DOHH2 (cell line): ENCODE measurements around the gene HHAT.

ENCODE experiments used
- H3F3A ChIP-seq: fragments of 200-600 bp; sonication (generic), shearing (Covaris generic); 2 replicates; pipeline ENCODE4 v1.6.0; 2016; ENCODE audit warnings: antibody characterized with exemption, mild to moderate bottlenecking; ENCODE audit not compliant: control insufficient read depth, insufficient read depth
- H3K27ac ChIP-seq: fragments of 200-600 bp; sonication (generic); 2 replicates; pipeline ENCODE4 v1.5.1; 2014; ENCODE audit warnings: low read depth, mild to moderate bottlenecking, low read length, moderate library complexity
- H3K27me3 ChIP-seq: fragments of 200-600 bp; sonication (generic); 2 replicates; pipeline ENCODE4 v1.6.1; 2014; ENCODE audit warnings: mild to moderate bottlenecking, low read length, mixed read lengths; ENCODE audit not compliant: control insufficient read depth
- H3K36me3 ChIP-seq: fragments of 200-600 bp; sonication (generic); 2 replicates; pipeline ENCODE4 v1.6.1; 2014; ENCODE audit warnings: mild to moderate bottlenecking, low read length, moderate library complexity, mixed read lengths; ENCODE audit not compliant: control insufficient read depth
- H3K4me1 ChIP-seq: fragments of 200-600 bp; sonication (generic); 2 replicates; pipeline ENCODE4 v1.6.1; 2014; ENCODE audit warnings: mild to moderate bottlenecking, low read length, mixed read lengths; ENCODE audit not compliant: control insufficient read depth
- H3K4me2 ChIP-seq: fragments of 200-600 bp; sonication (generic); 2 replicates; pipeline ENCODE4 v1.6.0; 2014; ENCODE audit warnings: mild to moderate bottlenecking, low read length, moderate library complexity
- H3K4me3 ChIP-seq: fragments of 200-600 bp; sonication (generic); 2 replicates; pipeline ENCODE4 v1.5.1; 2014; ENCODE audit warnings: mild to moderate bottlenecking, low read length, mixed read lengths
- H3K79me2 ChIP-seq: fragments of 200-600 bp; sonication (generic); 2 replicates; pipeline ENCODE4 v1.6.1; 2014; ENCODE audit warnings: mild to moderate bottlenecking, low read length, mixed read lengths; ENCODE audit not compliant: control insufficient read depth
- H3K9me2 ChIP-seq: fragments of 200-600 bp; sonication (generic); replicated peaks from 2 replicates; pipeline ENCODE4 v1.6.1; 2014; ENCODE audit warnings: mild to moderate bottlenecking, low read length, mixed read lengths; ENCODE audit not compliant: control insufficient read depth
- H3K9me3 ChIP-seq: fragments of 200-600 bp; sonication (generic); 2 replicates; pipeline ENCODE4 v1.6.1; 2014; ENCODE audit warnings: antibody characterized with exemption, low read length, mixed read lengths; ENCODE audit not compliant: control insufficient read depth, insufficient read depth
- H4K20me1 ChIP-seq: fragments of 200-600 bp; sonication (generic); 2 replicates; pipeline ENCODE4 v1.6.0; 2014; ENCODE audit warnings: low read depth, mild to moderate bottlenecking, antibody characterized with exemption, low read length, moderate library complexity; ENCODE audit not compliant: control insufficient read depth, insufficient read depth
- EZH2phosphoT487 ChIP-seq: fragments of 200-600 bp; sonication (generic); IDR thresholded peaks from 2 replicates; pipeline ENCODE4 v1.6.1; 2017; ENCODE audit warnings: borderline replicate concordance, mild to moderate bottlenecking, antibody characterized with exemption, low read length, moderate library complexity, mixed read lengths
- TF ChIP-seq, protein P1 (sequence below): fragments of 200-600 bp; sonication (generic); IDR thresholded peaks from one replicate; pipeline ENCODE4 v1.5.1; 2014; ENCODE audit warnings: antibody characterized with exemption, mild to moderate bottlenecking, low read depth, low read length; ENCODE audit not compliant: poor library complexity, severe bottlenecking

The HHAT gene

DNA sequence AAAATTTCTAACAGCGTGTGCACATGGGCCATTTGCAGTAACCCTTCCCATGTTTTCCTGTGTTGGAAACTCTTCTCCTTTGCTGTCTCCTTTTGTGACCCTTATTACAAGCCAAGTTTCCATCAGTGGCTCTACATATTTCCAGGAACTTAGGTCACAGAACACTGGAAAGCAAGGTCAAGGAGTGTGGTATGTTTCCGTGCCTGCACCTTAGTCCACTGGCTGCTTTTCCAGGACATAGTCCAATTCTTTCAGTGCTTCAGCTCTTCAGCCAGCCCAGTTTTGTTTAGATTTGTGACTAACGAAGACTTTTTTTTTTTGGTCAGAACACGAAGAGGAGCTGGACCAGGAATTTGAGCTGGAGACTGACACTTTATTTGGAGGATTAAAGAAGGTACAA lies 33.8 kb downstream of the HHAT start:
- TF ChIP-seq, protein P1, sequence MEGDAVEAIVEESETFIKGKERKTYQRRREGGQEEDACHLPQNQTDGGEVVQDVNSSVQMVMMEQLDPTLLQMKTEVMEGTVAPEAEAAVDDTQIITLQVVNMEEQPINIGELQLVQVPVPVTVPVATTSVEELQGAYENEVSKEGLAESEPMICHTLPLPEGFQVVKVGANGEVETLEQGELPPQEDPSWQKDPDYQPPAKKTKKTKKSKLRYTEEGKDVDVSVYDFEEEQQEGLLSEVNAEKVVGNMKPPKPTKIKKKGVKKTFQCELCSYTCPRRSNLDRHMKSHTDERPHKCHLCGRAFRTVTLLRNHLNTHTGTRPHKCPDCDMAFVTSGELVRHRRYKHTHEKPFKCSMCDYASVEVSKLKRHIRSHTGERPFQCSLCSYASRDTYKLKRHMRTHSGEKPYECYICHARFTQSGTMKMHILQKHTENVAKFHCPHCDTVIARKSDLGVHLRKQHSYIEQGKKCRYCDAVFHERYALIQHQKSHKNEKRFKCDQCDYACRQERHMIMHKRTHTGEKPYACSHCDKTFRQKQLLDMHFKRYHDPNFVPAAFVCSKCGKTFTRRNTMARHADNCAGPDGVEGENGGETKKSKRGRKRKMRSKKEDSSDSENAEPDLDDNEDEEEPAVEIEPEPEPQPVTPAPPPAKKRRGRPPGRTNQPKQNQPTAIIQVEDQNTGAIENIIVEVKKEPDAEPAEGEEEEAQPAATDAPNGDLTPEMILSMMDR = no peak
- Histone ChIP-seq H3K27me3 (no peaks in the 10 kb centered on the region), H3K79me2 (no peaks in the 10 kb centered on the region), H3F3A (no peaks in the 10 kb centered on the region), H3K36me3 (no peaks in the 10 kb centered on the region), H3K4me1 (no peaks in the 10 kb centered on the region), H3K9me2 (no peaks in the 10 kb centered on the region), H4K20me1 (no peaks in the 10 kb centered on the region), H3K4me2 (no peak overlapping the region), H3K27ac (no peak overlapping the region), H3K9me3 (no peaks in the 10 kb centered on the region), H3K4me3 (no peak overlapping the region)

DNA sequence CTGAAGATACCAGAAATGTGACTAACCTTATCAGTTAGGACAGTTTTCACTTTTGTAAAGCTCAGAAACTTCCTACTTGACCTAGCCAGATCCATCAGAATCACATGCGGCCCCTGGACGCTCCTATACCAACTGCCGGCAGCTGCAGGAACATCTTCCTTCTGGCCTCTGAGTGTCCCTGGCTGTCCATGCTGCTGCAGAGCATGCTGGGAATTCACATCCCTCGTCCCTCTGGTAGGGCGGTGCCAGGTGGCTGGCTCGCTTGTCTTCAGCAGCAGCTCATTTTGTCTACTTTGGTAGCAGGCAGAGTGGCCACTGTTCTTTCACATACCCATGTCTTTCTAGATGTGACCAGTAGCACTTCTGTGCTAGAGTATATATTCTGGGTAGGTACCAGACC lies 34.4 kb downstream of the HHAT start:
- no peaks in the 10 kb centered on the region for H4K20me1 ChIP-seq
- H3K4me2 ChIP-seq = no peak overlapping the region
- no peak overlapping the region for H3K27ac ChIP-seq
- no peaks in the 10 kb centered on the region for H3K9me3 ChIP-seq
- no peaks in the 10 kb centered on the region for H3K79me2 ChIP-seq
- no peaks in the 10 kb centered on the region for H3K9me2 ChIP-seq
- no peak overlapping the region for H3K4me3 ChIP-seq
- H3F3A ChIP-seq = no peaks in the 10 kb centered on the region
- H3K27me3 ChIP-seq = no peaks in the 10 kb centered on the region
- TF ChIP-seq, protein P1 = no peak
- no peak for TF ChIP-seq EZH2phosphoT487
- H3K4me1 ChIP-seq = no peaks in the 10 kb centered on the region
- no peaks in the 10 kb centered on the region for H3K36me3 ChIP-seq

DNA sequence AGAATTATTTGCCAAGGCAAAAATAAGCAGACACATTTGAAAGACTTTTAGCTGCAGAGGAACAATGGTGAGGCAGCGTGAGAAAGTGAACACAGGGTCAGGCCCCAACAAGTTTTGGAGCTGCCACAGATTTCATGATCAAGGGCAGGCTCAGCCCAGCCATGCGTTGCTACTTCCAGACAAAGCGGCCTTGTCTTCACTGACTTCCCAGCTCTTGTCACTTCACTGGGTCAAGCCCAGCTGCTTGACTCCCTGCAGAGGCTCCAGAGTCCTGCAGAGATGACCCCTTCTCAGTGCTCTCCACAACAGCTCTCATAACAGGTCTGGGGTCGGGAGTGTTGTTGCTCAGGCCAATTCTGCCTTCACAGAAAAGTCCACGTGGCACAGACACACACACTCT lies 35.8 kb downstream of the HHAT start:
- no peaks in the 10 kb centered on the region for H4K20me1 ChIP-seq
- H3K4me1 ChIP-seq = no peaks in the 10 kb centered on the region
- H3K36me3 ChIP-seq = no peaks in the 10 kb centered on the region

More for the DNA sequence above, 35.8 kb downstream of the HHAT start:
- H3K9me2 ChIP-seq = no peaks in the 10 kb centered on the region
- no peaks in the 10 kb centered on the region for H3F3A ChIP-seq
- TF ChIP-seq, protein P1 = no peak
- no peak for TF ChIP-seq EZH2phosphoT487
- no peak overlapping the region for H3K4me2 ChIP-seq
- H3K9me3 ChIP-seq = no peaks in the 10 kb centered on the region
- no peak overlapping the region for H3K27ac ChIP-seq
- no peak overlapping the region for H3K4me3 ChIP-seq
- H3K79me2 ChIP-seq = no peaks in the 10 kb centered on the region
- no peaks in the 10 kb centered on the region for H3K27me3 ChIP-seq
